Neuronal stem cell (in vitro differentiated cells): Measurements from ENCODE around the gene CASQ1.

Experiments used
- DNase-seq: peaks from one replicate; pipeline ENCODE4 v3.0.0-alpha.2; 2013; ENCODE audit warnings: low spot score
- H2AFZ ChIP-seq: one replicate; pipeline ENCODE4 v1.6.1; 2013; ENCODE audit warnings: mild to moderate bottlenecking, low read length, inconsistent platforms
- H2AK5ac ChIP-seq: 2 replicates; pipeline ENCODE4 v1.6.1; 2013; ENCODE audit warnings: low read depth, mild to moderate bottlenecking, inconsistent platforms, low read length, moderate library complexity, mixed read lengths
- H2BK120ac ChIP-seq: 2 replicates; pipeline ENCODE4 v1.6.1; 2013; ENCODE audit warnings: low read depth, mild to moderate bottlenecking, inconsistent platforms, low read length, moderate library complexity, mixed read lengths
- H2BK12ac ChIP-seq: one replicate; pipeline ENCODE4 v1.6.1; 2013; ENCODE audit warnings: low read length, inconsistent platforms
- H2BK15ac ChIP-seq: 2 replicates; pipeline ENCODE4 v1.6.1; 2013; ENCODE audit warnings: mild to moderate bottlenecking, low read length, inconsistent platforms, mixed read lengths
- H2BK5ac ChIP-seq: one replicate; pipeline ENCODE4 v1.6.1; 2013; ENCODE audit warnings: inconsistent platforms, mild to moderate bottlenecking, low read length, moderate library complexity
- H3K14ac ChIP-seq: one replicate; pipeline ENCODE4 v1.6.1; 2013; ENCODE audit warnings: low read length, inconsistent platforms
- H3K18ac ChIP-seq: 2 replicates; pipeline ENCODE4 v1.6.1; 2013; ENCODE audit warnings: low read length, inconsistent platforms
- H3K23ac ChIP-seq: 2 replicates; pipeline ENCODE4 v1.6.1; 2013; ENCODE audit warnings: low read depth, mild to moderate bottlenecking, mixed read lengths, low read length, inconsistent platforms; ENCODE audit not compliant: poor library complexity
- H3K27ac ChIP-seq: replicated peaks from 3 replicates; pipeline ENCODE4 v1.5.1; 2013; ENCODE audit warnings: low read length, inconsistent platforms
- H3K27me3 ChIP-seq, 3 experiments: 2 replicates each; pipeline ENCODE4 v1.6.1; 2013; ENCODE audit warnings: low read length in 3 of 3, mild to moderate bottlenecking in 2 of 3, inconsistent platforms in 1 of 3, low read depth in 1 of 3, mixed read lengths in 1 of 3, moderate library complexity in 1 of 3; ENCODE audit not compliant: control insufficient read depth in 3 of 3, insufficient read depth in 3 of 3
- H3K36me3 ChIP-seq, 2 donors: replicated peaks in 1 of 2; 2 replicates each; pipeline ENCODE4 v1.6.1; 2013; ENCODE audit warnings: low read length in 2 of 2; ENCODE audit not compliant: control insufficient read depth in 2 of 2, insufficient read depth in 2 of 2
- H3K4ac ChIP-seq: 2 replicates; pipeline ENCODE4 v1.6.1; 2013; ENCODE audit warnings: inconsistent platforms, mild to moderate bottlenecking, low read length, moderate library complexity
- H3K4me1 ChIP-seq, 2 donors: 1 replicate in 1 of 2; 2 replicates in 1 of 2; pipeline ENCODE4 v1.6.1; 2013; ENCODE audit warnings: low read length in 2 of 2, low read depth in 1 of 2; ENCODE audit not compliant: control insufficient read depth in 2 of 2, insufficient read depth in 1 of 2
- H3K4me2 ChIP-seq: one replicate; pipeline ENCODE4 v1.6.1; 2013; ENCODE audit warnings: mild to moderate bottlenecking, low read length, inconsistent platforms; ENCODE audit not compliant: insufficient read depth, poor library complexity, severe bottlenecking
- H3K4me3 ChIP-seq, 2 donors: 2 replicates each; pipeline ENCODE4 v1.5.1; 2013; ENCODE audit warnings: low read length in 2 of 2, mild to moderate bottlenecking in 2 of 2, inconsistent platforms in 1 of 2, moderate library complexity in 1 of 2
- H3K79me1 ChIP-seq: one replicate; pipeline ENCODE4 v1.6.1; 2013; ENCODE audit warnings: low read depth, mild to moderate bottlenecking, inconsistent platforms, low read length, moderate library complexity
- H3K9ac ChIP-seq: one replicate; pipeline ENCODE4 v1.6.1; 2013; ENCODE audit warnings: mild to moderate bottlenecking, low read depth, low read length, inconsistent platforms; ENCODE audit not compliant: poor library complexity
- H3K9me3 ChIP-seq, 2 donors: replicated peaks in 1 of 2; 2 replicates each; pipeline versions ENCODE3 to v1.6.1; 2013; ENCODE audit warnings: low read length in 2 of 2, mild to moderate bottlenecking in 2 of 2, inconsistent platforms in 1 of 2, low read depth in 1 of 2, mixed read lengths in 1 of 2, moderate library complexity in 1 of 2; ENCODE audit not compliant: control insufficient read depth in 2 of 2, insufficient read depth in 1 of 2
- H4K8ac ChIP-seq: one replicate; pipeline ENCODE4 v1.6.1; 2013; ENCODE audit warnings: low read depth, mild to moderate bottlenecking, inconsistent platforms, low read length, moderate library complexity
- H4K91ac ChIP-seq: one replicate; pipeline ENCODE4 v1.6.1; 2013; ENCODE audit warnings: low read length, low read depth, mild to moderate bottlenecking, inconsistent platforms; ENCODE audit not compliant: poor library complexity
- WGBS, 2 donors: extraction: QIAGEN DNeasy Blood & Tissue Kit; methylation state at CpG; one replicate each; pipeline ENCODE4 v1.1.7; 2013; ENCODE audit warnings: missing lambda C conversion rate in 2 of 2, mixed read lengths in 1 of 2; ENCODE audit not compliant: insufficient read length in 2 of 2, insufficient replicate concordance in 1 of 2; ENCODE audit errors: extremely low coverage in 2 of 2; 5-methylcytosine and 5-hydroxymethylcytosine counted together

Gene CASQ1

DNA sequence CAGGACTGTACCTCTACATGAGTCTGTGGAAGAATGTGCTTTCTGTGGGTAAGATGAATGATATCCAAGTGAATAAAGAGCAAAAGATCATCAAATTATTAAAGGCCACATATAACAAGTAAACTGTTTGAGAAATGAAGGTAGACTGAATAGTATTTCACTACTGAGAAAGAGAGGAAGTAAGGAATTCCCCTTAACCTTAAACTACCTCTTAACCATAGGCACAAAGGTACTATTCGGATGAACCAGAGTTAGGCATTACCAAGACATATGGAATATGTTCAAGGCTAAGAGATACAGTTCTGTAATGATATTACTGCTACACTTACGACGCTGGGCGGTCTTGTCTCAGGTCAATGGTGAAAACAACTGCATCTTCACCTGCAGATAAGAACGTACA, 46.4 kb downstream of the CASQ1 start:
- no peak overlapping the region for H2AK5ac ChIP-seq
- H3K4me3 ChIP-seq: no peak overlapping the region
- no peak overlapping the region for H3K9ac ChIP-seq
- H3K18ac ChIP-seq: no peak overlapping the region
- no peak overlapping the region for H2AFZ ChIP-seq
- H2BK15ac ChIP-seq: no peak overlapping the region
- H4K8ac ChIP-seq: no peak overlapping the region
- H3K14ac ChIP-seq: no peak overlapping the region
- H4K91ac ChIP-seq: no peak overlapping the region
- peaks cover 23 to 98% of the 10 kb centered on the region in 2 donors for H3K36me3 ChIP-seq
- H3K4me1 ChIP-seq: no peaks in the 10 kb centered on the region
- no peak overlapping the region for H2BK120ac ChIP-seq
- no peaks in the 10 kb centered on the region for H3K27me3 ChIP-seq
- peaks cover 2% of the 10 kb centered on the region for H3K79me1 ChIP-seq
- no CpG with 5 or more reads among the region's 5 CpGs for WGBS, 2 donors
- no peak overlapping the region for H2BK12ac ChIP-seq
- no peak overlapping the region for H2BK5ac ChIP-seq
- no peak overlapping the region for H3K4ac ChIP-seq
- no peak overlapping the region for H3K27ac ChIP-seq
- no peak for DNase-seq
- no peak overlapping the region for H3K4me2 ChIP-seq
- no peak overlapping the region for H3K23ac ChIP-seq
- no peaks in the 10 kb centered on the region for H3K9me3 ChIP-seq

DNA sequence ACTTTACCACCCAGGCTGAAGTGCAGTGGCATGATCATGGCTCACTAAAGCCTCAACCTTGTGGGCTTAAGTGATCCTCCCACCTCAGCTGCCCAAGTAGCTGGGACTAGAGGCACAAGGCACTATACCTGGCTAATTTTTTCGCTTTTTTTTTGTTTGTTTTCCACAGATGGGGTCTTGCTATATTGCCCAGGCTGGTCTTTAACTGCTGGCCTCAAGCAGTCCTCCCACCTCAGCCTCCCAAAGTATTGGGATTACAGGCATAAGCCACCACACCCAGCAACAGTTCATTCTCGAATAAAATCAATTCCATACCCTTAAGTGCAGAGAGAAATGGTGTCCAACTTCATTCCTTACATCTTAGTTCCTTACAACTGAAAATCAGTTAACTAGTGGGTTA, 47.2 kb downstream of the CASQ1 start:
- no peaks in the 10 kb centered on the region for H3K9me3 ChIP-seq
- no peak overlapping the region for H2AFZ ChIP-seq
- no peak overlapping the region for H3K23ac ChIP-seq
- H2BK12ac ChIP-seq: no peak overlapping the region
- H3K18ac ChIP-seq: no peak overlapping the region
- H3K27ac ChIP-seq: no peak overlapping the region
- H3K4me2 ChIP-seq: no peak overlapping the region
- no peak overlapping the region for H2BK5ac ChIP-seq
- H4K91ac ChIP-seq: no peak overlapping the region
- no peak overlapping the region for H3K4ac ChIP-seq
- H3K36me3 ChIP-seq: peaks cover 21 to 98% of the 10 kb centered on the region in 2 donors
- no peak overlapping the region for H2BK120ac ChIP-seq
- H3K79me1 ChIP-seq: peaks cover 2% of the 10 kb centered on the region
- H4K8ac ChIP-seq: no peak overlapping the region
- H3K9ac ChIP-seq: no peak overlapping the region
- no peak for DNase-seq
- no peak overlapping the region for H3K14ac ChIP-seq
- H3K4me3 ChIP-seq: no peak overlapping the region
- no peaks in the 10 kb centered on the region for H3K4me1 ChIP-seq
- no peaks in the 10 kb centered on the region for H3K27me3 ChIP-seq
- H2AK5ac ChIP-seq: no peak overlapping the region
- no CpG with 5 or more reads among the region's 2 CpGs for WGBS, 2 donors
- H2BK15ac ChIP-seq: no peak overlapping the region

DNA sequence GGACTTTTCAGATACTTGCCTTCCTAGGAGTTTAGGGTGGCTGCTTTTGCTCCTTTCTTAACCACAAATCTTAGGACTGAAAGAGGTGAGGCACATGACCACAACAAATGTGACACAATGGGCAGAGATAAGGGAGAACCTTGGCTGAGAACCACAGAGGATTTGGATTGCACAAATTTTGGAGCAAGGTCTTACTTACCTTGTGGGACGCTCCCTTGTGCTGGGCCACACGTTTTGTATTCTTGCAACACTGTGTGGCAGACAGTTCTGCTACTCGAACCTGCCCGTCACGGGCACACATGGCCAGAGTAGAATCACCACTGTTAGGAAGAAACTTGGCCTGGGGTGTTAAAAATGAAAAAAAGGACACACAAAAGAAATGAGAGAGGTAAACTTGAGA, 48.0 kb downstream of the CASQ1 start:
- Histone ChIP-seq H2AFZ (no peak overlapping the region), H3K23ac (no peak overlapping the region), H3K4me2 (no peak overlapping the region), H3K14ac (no peak overlapping the region), H3K18ac (no peak overlapping the region), H3K9me3 (no peaks in the 10 kb centered on the region), H4K8ac (no peak overlapping the region), H3K36me3 (peaks cover 21 to 98% of the 10 kb centered on the region in 2 donors), H4K91ac (no peak overlapping the region), H2BK5ac (no peak overlapping the region), H3K4ac (no peak overlapping the region), H3K4me1 (no peaks in the 10 kb centered on the region), H3K9ac (no peak overlapping the region), H2BK12ac (no peak overlapping the region), H3K27ac (no peak overlapping the region), H2BK15ac (no peak overlapping the region), H3K4me3 (no peak overlapping the region), H3K79me1 (peaks cover 2% of the 10 kb centered on the region), H2BK120ac (no peak overlapping the region), H2AK5ac (no peak overlapping the region), H3K27me3 (no peaks in the 10 kb centered on the region)
- DNase-seq: no peak
- WGBS, 2 donors: no CpG with 5 or more reads among the region's 5 CpGs

DNA sequence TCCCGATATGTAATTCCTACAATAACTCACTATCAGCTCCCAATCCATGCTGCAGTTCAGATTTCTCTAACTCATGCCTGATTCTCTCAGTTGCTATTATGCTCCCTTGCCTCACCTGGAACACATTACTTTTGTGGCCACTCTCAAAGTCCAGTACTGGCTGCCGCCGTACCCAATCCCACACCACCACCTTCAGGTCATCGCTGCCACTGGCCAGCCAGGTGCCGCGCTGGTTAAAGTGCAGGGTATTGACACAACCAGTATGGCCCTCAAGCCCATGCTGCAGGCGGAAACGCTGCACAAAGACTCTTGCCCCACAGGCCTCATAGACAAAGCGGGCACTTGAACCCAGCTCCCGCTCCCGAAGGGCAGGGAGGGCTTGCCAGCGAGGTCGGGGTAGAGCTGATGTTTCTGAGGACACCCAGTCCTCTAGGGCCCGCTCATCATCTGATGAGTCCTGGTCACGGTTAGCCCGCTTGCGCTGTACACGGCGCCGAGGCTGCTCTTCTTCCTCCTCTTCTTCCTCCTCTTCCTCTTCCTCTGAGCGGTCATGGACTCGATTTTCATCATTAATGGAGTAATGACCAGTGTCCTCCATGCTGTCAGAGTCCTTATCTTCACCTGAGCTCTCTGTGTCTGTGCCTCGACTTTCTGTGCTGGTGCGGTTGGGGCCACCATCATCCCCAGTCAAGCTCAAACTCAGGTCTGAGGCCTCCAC, 49.4 kb downstream of the CASQ1 start:
- H2BK15ac ChIP-seq: no peak overlapping the region
- H2AFZ ChIP-seq: no peak overlapping the region
- no peak overlapping the region for H2AK5ac ChIP-seq
- H3K9ac ChIP-seq: no peak overlapping the region
- H3K4me3 ChIP-seq: no peak overlapping the region
- no peak overlapping the region for H3K23ac ChIP-seq
- H3K4me1 ChIP-seq: no peaks in the 10 kb centered on the region
- H3K4ac ChIP-seq: no peak overlapping the region
- no peak overlapping the region for H4K91ac ChIP-seq
- no peak overlapping the region for H3K27ac ChIP-seq
- H3K9me3 ChIP-seq: no peaks in the 10 kb centered on the region
- H2BK12ac ChIP-seq: no peak overlapping the region
- no peak overlapping the region for H3K18ac ChIP-seq
- no peak overlapping the region for H2BK5ac ChIP-seq
- no peak overlapping the region for H2BK120ac ChIP-seq
- WGBS, 2 donors: no CpG with 5 or more reads among the region's 24 CpGs
- no peak for DNase-seq
- no peaks in the 10 kb centered on the region for H3K27me3 ChIP-seq
- H3K79me1 ChIP-seq: peaks cover 2% of the 10 kb centered on the region
- no peak overlapping the region for H4K8ac ChIP-seq
- no peak overlapping the region for H3K4me2 ChIP-seq
- no peak overlapping the region for H3K14ac ChIP-seq
- H3K36me3 ChIP-seq: peaks cover 21 to 92% of the 10 kb centered on the region in 2 donors
